Measurements from ENCODE around the gene FKBP1A. TPM values are rescaled to one million over a fixed set of nuclear protein-coding genes. Genes with fewer than 3 reads are reported as not detected.

Gene FKBP1A
- polyA plus RNA-seq, 1 of the 3 experiments (the other 2 are of a cell fraction), result 362 TPM

GRCh38 chr20:1322511-1323245, 70.2 kb downstream of the FKBP1A start:
- H4K20me1 ChIP-seq (ENCODE audit: insufficient read depth), result no peaks in the 10 kb centered on the region; the same call in 1 of the 2 replicates
- peaks cover 28 to 38% of the 10 kb centered on the region in 2 experiments for H3K4me1 ChIP-seq (ENCODE audit: control insufficient read depth in 1 of 2, insufficient read depth in 2 of 2, low read depth in 1 of 2, low read length in 1 of 2)
- peaks cover 22% of the 10 kb centered on the region for H3K79me2 ChIP-seq (ENCODE audit: insufficient read depth)
- H2AFZ ChIP-seq (ENCODE audit: low read depth), result peak overlapping the region; percentile 94
- no peak overlapping the region for H3K4me3 ChIP-seq (ENCODE audit: low read depth in 2 of 2, low read length in 1 of 2)
- no peak for DNase-seq
- H3K36me3 ChIP-seq (replicated peaks in 1 of 2; ENCODE audit: control insufficient read depth in 1 of 2, insufficient read depth in 2 of 2, low read length in 1 of 2), result no peaks in the 10 kb centered on the region
- WGBS (ENCODE audit: low lambda C conversion rate), result 59% methylated on average over 11 of the region's 11 CpGs
- peaks cover 17% of the 10 kb centered on the region for H3F3A ChIP-seq (replicated peaks; ENCODE audit: insufficient read depth)
- H3K27ac ChIP-seq (ENCODE audit: low read depth in 2 of 2, low read length in 1 of 2), result peak overlapping the region; percentile 28 to 98; a peak in 3 of 4 replicates
- H3K4me2 ChIP-seq, result peak overlapping the region; percentile 52
- no peaks in the 10 kb centered on the region for H3K27me3 ChIP-seq (ENCODE audit: insufficient read depth)
- ChIA-PET POLR2A (no interaction called here), CTCF (interaction anchor here (1.1 to 1.4 kb wide), 5 partner anchors 10 to 146 kb away, joined by 3 to 5 read pairs (median 3); partner anchors contain the start of gene NSFL1C)
- H3K9me2 ChIP-seq, result no peaks in the 10 kb centered on the region
- no peaks in the 10 kb centered on the region for H3K9me3 ChIP-seq
- H3K9ac ChIP-seq, result peak overlapping the region; percentile 59
- TF ChIP-seq GABPA (IDR thresholded peaks at IDR 0.05; ENCODE audit: low read depth) (peak; percentile 56), TCF12 (IDR thresholded peaks at IDR 0.05) (peak; percentile 67; the same call in 1 of the 2 replicates), TAF1 (IDR thresholded peaks at IDR 0.05; ENCODE audit: borderline replicate concordance, low read depth, low read length) (peak; percentile 19; the same call in 1 of the 2 replicates), CTCF (IDR thresholded peaks at IDR 0.05) (no peak), SIN3A (IDR thresholded peaks at IDR 0.05; ENCODE audit: borderline replicate concordance, low read depth, low read length) (no peak), RCOR1 (IDR thresholded peaks at IDR 0.05; ENCODE audit: low read length) (no peak), TEAD4 (IDR thresholded peaks at IDR 0.05; ENCODE audit: borderline replicate concordance, insufficient read depth) (no peak), FOXM1 (IDR thresholded peaks at IDR 0.05; ENCODE audit: low read depth) (no peak), MXI1 (IDR thresholded peaks at IDR 0.05; ENCODE audit: low read depth, low read length) (no peak), ZBTB33 (IDR thresholded peaks at IDR 0.05; ENCODE audit: borderline replicate concordance, low read depth) (no peak), JUND (IDR thresholded peaks at IDR 0.05) (peak; percentile 77), PBX3 (IDR thresholded peaks at IDR 0.05) (peak; percentile 54), EZH2phosphoT487 (IDR thresholded peaks at IDR 0.05; ENCODE audit: borderline replicate concordance, low read depth) (no peak), RFX5 (IDR thresholded peaks at IDR 0.05; ENCODE audit: low read length) (no peak), USF1 (IDR thresholded peaks at IDR 0.05; ENCODE audit: borderline replicate concordance, low read depth) (no peak), GATA2 (CRISPR knock-in tag; IDR thresholded peaks at IDR 0.05) (no peak), MEF2A (IDR thresholded peaks at IDR 0.05; ENCODE audit: borderline replicate concordance, low read depth) (no peak), ELF1 (IDR thresholded peaks at IDR 0.05) (peak; percentile 56), RAD21 (IDR thresholded peaks at IDR 0.05; ENCODE audit: low read length) (no peak), SMC3 (IDR thresholded peaks at IDR 0.05; ENCODE audit: low read depth, low read length) (no peak), IRF3 (IDR thresholded peaks at IDR 0.05; ENCODE audit: low read depth, low read length) (no peak), EP300 (IDR thresholded peaks at IDR 0.05; ENCODE audit: borderline replicate concordance in 1 of 2, low read depth in 1 of 2, low read length in 1 of 2) (peak in 1 of 2 experiments; percentile 9; a peak in 1 of 4 replicates), POLR2AphosphoS5 (IDR thresholded peaks at IDR 0.05; ENCODE audit: low read depth, low read length) (peak; percentile 48; the same call in 1 of the 2 replicates), FOSL2 (IDR thresholded peaks at IDR 0.05; ENCODE audit: borderline replicate concordance, low read depth) (peak; percentile 80), RXRA (IDR thresholded peaks at IDR 0.05; ENCODE audit: borderline replicate concordance, low read depth) (no peak), CHD2 (IDR thresholded peaks at IDR 0.05; ENCODE audit: low read length, partially characterized antibody) (no peak)

All from SK-N-SH (cell line).